HG03432 (cell line): Measurements from ENCODE around the gene HIPK2.
"Not testable (repeated sequence)": the region's sequence is repeated elsewhere in the genome, so short reads cannot be mapped to it uniquely, and the experiment has no call there.

ENCODE experiments used
- ATAC-seq: cut with Tn5 transposase; IDR thresholded peaks from one replicate; pipeline ENCODE4 v1.9.1; 2021; ENCODE audit warnings: mild to moderate bottlenecking, moderate library complexity; ENCODE audit not compliant: unreplicated experiment

HIPK2 gene

DNA sequence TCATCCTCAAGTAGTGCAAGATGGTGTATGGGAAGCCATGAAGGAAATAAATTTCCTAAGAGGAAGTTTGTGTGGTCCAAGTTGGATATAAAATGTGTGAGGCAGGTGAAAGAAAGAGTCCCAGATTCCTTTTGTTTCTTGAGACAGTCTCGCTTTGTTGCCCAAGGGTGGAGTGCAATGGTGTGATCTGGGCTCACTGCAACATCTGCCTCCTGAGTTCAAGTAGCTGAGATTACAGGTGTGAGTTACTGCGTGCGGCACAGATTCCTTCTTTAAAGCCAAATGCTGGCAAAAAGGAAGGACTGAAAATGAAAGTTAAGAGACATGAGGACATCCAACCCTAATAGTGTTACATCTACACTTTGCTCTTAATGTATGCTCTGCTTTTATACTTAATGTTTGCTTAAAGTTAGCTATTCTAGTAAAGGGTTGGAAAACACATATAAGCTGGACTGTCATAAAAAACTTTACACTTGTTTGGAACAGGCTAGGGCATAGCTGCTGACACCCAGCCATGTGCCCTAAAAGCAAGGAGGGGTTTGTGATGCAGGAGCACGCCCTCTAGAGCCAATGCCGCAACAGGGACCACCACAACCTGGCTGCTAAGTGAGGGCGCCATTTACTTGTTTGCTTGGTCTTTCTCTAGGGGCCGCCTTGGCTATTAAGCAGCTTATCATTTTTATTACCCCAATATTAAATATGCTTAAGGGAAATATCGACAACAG lies 219.8 kb downstream of the HIPK2 start:
- no peak for ATAC-seq

DNA sequence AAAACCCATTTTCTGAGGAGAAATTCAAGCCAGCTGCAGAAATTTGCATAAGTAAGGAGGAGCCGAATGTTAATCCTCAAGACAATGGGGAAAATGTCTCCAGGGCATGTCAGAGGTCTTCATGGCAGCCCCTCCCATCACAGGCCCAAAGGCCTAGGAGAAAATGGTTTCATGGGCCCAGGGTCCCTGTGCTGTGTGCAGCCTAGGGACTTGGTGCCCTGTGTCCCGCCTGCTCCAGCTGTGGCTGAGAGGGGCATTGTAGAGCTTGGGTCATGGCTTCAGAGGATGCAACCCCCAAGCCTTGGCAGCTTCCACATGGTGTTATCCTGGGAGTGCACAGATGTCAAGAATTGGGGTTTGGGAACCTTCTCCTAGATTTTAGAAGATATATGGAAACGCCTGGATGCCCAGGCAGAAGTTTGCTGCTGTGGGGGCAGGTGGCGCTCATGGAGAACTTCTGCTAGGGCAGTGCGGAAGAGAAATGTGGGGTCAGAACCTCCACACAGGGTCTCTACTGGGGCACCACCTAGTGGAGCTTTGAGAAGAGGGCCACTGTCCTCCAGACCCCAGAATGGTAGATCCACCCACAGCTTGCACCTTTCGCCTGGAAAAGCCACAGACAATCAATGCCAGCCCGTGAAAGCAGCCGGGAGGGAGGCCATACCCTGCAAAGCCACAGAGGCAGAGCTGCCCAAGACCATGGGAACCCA lies 223.7 kb downstream of the HIPK2 start:
- not testable (repeated sequence) for ATAC-seq

DNA sequence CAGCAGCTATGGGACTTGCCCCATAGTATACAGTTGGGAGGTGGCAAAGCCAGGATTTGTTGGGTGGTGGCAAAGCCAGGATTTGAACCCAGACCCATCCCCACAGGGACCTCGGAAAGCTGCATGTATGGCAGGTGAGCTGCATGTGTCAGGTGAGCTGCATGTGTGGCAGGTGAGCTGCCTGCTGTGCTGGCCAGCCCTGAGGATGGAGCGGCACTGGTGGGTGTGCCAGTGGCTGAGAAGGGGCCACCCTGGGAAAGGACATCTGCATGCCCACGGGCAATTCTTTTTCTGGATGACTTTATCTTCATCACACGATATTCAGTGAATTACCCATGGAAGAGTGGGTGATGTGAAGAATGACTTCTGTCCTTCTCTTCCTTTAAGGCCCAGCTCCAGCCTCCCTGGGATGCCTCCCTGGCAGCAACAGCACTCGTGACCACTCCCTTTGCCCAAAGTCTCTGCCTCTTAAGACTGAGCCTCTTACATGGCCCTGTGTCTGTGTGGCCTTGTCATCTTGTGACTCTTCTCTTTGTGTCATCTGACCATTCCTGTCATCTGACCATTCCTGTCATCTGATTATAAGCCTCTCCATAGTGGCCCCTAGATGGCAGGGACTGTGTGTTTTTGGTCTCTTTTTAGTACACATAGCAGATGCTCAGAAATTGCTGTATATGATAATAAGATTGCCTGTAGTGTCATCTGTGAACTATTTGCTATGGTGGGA lies 229.3 kb downstream of the HIPK2 start:
- no peak for ATAC-seq

DNA sequence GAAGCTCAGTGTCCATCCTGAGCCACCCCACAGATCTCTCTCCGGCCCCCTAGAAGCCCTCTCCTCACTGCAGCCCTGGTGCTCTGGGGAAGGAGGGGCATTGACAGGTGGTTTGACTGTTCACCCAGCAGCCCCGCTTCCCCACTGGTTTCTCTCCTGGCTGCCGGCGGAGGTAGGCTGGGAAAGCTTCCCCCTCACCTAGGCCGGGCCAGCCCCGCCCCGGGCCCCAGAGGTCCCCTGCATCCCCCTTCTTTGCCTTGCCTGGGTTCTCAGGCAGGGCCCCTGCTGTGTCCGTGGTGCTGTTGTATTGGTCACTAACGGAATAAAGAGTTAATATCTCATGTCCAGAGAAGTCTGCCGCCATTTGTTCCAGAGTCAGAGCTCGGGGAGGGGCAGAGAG lies 233.2 kb downstream of the HIPK2 start:
- no peak for ATAC-seq

DNA sequence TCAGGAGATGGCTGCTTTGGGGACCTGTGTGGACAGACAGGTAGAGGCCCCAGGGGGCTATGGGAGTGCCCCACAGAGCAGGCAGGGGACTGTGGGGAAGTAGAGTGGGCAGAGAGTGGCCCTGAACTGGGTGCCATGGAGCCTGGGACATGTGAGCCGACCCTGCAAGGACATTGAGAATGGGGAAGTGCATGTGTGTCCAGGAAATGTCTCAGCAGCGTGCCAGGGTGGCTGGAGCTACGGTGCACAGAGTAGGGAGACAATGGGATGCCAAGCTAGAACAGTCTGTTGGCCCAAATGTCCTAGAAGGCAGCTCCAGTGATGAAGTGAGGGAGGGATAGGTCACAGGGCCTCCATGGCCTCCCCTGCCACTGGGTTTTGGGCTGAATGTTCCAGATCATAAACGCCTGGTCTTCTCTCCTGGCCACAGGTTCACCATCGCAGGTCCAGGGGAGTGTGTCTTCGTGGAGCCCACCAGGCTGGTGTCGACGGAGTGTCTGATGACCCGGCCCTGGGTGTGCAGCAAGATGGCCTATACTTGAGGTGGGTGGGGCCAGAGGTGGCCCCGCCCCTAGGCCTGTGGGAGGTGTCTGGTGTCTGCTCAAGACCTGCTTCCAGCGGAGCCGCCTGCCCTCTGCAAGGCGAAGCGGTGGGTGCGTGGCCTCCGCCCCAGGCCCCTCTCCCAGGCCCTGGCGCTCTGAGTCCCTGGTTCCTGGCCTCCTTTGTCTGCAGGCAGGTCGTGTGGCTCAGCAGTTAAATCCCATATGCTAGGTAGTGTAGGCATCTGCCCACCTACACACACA lies 233.8 kb downstream of the HIPK2 start:
- no peak for ATAC-seq

DNA sequence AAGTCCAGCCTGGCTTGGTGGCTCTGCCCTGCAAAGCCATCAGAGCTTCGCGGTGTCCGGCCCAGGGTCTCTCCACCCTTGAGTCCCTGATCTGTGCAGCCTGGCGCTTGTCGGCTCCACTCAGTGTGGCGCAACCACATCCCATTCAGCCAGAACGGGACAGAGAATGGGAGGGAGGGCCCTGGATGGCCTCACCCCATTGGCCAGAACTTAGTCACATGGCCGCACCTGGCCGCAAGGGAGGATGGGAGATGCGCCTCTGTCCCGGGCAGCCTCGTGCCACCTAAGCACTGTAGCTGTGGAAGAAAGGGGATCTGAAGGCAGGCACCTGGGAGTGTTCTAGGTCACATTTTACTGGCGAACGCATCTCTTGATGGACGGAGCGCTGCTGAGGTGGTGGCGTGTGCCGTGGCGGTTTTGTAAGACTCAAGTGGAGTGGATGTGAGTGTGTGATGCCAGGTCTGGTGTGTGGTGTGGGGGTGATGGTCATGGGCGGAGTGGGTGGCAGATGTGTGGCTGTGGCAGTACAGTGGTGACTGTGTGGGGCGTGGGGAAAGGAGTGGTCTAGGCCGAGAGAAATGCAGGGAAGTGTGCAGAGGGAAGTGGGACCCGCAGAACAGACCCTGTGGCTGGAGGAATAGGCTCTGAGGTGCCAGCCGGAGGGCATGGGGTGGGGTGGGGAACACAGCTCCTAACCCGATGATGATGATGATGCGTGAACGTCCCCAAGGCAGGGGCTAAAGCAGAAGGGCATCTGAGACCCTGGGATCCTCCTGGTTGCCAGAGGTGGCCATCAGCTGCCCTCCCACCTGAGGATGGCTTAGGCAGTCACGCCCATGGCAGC lies 235.3 kb downstream of the HIPK2 start:
- ATAC-seq = no peak

DNA sequence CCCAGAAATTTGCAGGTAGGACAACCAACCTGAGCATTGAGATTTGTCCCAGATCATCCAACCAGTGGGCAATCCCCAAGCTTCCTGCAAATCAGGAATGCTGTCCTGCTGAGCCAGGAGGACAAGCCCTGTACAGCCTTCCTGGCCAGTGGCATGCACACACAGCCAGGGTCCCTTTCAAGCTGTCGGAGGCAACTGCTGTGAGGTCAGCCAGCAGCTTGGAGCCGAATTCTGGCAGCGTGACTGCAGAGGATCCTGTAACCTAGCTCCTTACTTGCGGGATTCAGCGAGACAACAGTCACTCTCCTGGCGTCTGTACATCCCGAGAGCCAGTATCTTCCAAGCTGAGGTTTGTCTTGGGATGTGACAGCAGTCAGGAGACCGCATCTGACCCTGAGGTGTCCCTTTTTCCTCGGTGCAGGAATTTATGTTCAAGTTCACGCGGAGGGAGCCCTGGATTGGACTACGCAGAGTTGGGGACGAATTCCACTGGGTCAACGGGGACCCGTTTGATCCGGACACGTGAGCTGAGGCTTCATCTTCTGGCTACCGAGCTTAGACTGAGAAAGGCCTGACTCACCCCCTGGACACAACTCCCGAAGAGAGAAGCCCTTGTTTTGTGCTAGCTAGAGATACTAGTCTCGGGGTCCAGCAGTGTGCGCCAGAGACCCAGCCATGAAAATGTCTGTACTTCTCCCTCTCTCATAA lies 236.0 kb downstream of the HIPK2 start:
- ATAC-seq = no peak

DNA sequence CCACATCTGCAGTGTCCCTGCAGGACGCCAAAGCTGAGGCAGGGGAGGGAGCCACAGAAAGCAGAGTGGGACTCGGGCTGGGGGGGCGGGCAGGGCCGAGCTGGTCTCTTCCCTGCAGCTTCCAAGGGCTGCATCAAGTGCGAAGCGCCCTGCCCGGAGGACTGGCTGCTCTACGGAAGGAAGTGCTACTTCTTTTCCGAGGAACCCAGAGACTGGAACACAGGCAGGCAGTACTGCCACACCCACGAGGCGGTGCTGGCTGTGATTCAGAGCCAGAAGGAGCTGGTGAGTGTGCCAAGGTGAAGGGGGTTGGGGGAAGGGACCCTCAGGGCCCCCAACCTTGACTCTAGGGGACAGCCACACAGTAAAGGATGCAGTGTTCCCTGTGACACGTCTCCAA lies 237.6 kb downstream of the HIPK2 start:
- ATAC-seq = no peak

DNA sequence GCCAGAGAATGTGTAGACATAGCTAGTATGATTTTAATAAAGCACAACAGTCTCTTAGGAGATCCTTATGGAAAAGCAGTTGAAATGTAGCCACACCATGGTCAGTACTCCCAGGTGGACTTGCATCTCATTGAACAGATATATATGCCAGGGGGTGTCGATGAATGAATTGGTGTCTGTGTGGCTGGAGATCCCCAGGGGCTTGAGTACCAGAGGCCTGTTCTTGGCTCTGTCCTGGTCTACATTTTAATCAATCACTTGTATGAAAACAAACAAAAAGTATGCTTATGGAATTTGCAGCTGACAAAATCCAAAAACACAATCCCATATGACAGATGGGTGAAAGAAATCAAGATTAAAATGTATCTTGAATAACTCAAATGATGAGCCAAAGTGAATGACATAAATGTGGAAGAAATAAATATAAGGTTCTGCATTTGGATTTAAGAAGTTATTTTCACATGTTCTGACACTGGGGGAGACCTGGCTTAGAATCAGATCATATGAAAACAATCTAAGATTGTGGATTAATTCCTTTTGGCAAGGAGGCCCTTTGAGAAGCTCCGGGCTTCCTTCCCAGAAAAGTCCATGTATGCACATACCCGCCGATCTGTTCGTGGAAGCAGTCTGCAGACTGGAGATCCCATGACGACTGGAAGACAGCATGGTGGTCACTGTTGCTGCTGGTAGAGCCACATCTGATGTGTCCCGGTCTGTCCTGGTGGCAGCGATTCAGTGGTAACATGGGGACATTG lies 238.7 kb downstream of the HIPK2 start:
- no peak for ATAC-seq

DNA sequence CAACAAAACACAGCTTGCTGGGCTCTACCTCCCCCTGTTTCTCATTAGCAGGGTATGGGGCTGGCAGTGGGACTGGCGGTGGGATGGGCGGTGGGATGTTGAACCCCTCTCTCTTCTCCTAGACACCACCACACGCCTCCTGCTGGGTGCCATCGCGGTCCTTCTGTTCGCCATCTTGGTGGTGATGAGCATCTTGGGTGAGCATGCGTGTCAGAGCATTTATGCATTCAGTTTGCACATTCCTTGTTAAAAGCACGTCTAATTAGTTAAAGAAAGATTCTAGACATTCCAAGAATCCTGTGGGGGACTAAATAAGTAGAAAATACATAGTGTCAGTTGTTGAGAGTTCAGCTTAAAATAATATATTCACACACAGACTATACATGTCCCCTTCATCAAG lies 241.6 kb downstream of the HIPK2 start:
- ATAC-seq = no peak

DNA sequence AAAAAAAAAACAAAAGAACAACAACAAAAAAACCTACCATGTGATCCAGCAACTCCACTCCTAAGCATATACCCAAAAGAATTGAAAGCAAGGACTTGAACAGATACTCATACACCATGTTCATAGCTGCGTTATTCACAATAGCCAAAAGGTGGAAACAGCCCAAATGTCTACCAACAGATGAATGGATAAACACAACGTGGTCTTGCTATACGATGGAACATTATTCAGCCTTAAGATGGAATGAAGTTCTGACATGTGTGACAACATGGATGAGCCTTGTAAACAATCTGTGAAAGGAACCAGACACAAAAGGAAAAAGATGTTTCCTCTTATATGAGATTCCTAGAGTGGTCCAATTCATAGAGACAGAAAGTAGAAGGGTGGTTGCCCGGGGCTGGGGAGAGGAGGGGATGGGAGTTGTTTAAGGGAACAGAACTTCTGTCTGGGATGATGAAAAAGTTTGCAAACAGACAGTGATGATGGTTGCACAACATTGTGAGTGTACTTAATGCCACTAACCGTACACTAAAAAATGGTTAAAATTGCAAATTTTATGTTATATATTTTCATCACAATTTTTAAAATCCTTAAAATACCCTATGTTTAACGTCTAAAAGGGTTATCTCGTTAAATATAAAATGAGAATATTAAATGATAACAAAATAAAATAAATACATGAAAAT lies 242.7 kb downstream of the HIPK2 start:
- no peak for ATAC-seq

DNA sequence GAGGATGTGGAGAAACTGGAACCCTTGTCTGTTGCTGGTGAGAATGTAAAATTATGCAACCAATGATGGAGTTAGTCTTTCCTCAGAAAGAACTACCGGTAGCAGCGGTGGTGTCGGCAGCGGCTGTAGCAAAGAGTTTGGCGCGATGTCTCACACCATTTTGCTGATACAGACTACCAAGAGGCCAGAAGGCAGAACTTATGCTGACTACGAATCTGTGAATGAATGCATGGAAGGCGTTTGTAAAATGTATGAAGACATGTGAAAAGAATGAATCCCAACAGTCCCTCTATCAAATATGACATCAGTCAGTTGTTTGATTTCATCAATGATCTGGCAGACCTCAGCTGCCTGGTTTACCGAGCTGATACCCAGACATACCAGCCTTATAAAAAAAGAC lies 243.7 kb downstream of the HIPK2 start:
- no peak for ATAC-seq

DNA sequence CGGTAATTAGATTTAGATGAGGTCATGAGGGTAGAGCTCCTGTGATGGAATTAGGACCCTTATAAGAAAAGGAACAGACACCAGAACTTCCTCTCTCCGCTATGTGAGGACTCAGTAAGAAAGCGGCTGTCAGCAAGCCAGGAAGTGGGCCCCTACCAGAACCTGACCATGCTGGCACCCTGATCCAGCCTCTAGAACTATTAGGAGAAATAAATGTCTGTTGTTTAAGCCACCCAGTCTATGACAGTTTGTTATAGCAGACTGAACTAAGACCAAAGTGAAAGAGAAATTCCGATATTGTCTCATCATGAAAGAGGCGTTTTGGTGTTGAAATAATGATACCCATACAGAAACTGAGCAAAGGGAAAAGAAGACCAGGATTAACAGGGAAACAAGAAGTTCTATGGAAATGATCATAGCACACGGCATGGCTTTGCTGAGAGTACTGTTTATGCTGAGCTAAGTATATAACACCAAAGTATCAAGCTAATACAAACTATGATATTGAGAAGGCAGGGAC lies 245.1 kb downstream of the HIPK2 start:
- ATAC-seq = no peak

DNA sequence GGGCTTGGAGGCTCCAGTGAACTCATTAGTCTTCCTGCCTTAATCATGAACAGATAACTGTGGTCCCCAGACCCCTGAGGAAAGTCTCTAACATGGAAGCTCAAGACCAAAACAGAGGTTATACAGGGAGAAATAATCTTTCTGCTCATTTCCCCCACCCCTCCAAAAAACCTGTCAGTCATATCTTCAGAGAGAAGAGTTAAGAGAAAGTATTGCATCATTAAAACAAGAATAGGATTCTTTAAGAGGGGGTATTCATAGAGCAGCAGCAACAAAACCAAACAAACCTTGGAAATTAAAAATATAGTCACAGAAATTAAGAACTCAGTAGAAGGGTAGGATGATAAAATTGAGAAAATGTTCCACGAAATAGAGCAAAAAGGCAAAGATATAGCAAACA lies 246.7 kb downstream of the HIPK2 start:
- no peak for ATAC-seq

DNA sequence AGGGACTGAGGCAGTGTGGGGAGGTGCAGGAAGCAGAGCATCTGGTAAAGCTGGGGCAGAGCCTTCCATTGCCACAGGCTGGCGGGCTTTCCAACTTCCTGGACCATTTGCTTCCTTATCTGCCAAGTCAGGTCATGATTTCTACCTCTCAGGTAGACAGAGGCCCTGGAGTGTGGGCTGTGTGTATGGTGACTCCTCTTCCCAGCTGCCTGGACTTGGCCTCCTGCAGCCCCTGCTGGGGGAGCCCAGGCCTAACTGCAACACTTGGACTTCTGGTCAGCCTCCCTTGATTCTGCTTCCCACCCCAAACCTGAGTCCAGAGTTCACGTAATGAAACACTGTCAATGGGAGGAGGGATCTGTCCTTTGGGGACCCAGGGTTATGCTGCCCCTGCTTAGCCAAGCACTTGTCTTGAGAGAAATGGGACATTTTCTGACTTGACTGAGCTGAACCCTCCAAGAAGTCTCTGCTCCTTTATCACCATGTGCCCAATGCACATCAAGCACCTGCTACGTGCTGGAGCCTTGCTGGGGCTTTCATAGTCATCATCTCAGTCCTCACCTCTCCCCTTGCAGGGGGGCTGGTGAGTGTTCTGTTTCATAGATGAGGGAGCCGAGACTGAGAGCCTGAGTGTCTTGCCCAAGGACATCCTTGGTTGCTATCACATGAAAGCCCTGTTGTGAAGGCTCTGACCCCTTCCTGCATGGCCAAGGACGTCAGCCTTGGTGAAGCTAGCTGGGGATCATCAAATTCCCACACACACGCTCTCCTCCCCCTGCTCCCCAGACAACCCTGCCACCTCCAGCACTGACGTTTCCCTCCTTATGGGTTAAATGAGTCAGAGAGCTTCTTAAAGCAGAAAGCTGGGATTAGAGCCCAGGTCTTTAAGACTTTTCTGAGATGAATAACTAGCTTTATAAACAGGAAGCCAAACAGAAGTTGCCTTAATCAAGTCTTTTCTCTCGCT lies 250.9 kb downstream of the HIPK2 start:
- ATAC-seq = no peak

DNA sequence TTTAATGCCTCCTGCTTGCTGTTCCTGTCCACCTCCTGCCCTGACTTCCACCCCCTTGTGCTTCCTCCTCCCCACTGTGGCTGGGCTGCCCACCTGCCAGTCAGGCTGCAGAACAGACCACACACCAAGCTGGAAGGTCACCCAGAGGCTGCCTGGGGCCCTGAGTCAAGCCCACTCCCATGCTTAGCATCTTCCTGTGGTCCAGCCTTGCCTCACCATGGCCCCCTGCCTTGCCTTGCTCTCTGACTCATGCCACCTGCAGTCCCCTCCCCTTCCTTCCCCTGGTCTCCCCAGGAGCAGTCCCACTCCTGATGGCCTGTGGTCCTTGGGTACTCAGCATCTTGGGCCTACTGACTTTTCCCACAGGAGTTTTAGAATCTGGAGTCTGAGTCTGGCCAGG lies 252.0 kb downstream of the HIPK2 start:
- no peak for ATAC-seq

DNA sequence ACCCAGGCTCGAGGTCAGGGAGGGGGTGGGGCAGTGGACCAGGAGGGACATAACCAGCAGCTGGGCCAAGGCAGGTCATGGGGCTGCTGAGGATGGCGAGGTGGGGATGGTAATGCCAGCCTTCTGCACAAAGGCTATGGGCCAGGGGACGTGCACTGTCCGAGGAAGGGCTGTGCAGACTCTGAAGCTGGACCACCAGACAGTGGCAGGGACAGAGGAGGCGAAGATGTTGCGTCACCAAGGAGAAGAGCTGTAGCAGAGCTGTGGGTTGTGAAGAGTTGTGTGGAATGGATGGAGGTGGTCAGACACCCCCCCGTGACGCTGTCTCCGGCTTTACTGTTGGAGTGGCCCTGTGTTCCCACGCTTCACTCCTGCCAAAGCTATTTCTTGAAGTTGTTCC lies 252.6 kb downstream of the HIPK2 start:
- no peak for ATAC-seq
